HG02852 (cell line): ENCODE results near the gene ENPP7.

Experiments used
- ATAC-seq: cut with Tn5 transposase; IDR thresholded peaks from one replicate; pipeline ENCODE4 v1.9.1; 2021; ENCODE audit warnings: mild to moderate bottlenecking, moderate library complexity; ENCODE audit not compliant: unreplicated experiment

The ENPP7 gene, protein sequence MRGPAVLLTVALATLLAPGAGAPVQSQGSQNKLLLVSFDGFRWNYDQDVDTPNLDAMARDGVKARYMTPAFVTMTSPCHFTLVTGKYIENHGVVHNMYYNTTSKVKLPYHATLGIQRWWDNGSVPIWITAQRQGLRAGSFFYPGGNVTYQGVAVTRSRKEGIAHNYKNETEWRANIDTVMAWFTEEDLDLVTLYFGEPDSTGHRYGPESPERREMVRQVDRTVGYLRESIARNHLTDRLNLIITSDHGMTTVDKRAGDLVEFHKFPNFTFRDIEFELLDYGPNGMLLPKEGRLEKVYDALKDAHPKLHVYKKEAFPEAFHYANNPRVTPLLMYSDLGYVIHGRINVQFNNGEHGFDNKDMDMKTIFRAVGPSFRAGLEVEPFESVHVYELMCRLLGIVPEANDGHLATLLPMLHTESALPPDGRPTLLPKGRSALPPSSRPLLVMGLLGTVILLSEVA

GRCh38 chr17:79730769-79731483 lies at the start of gene ENPP7:
Gene ENPP7, plus strand, starts transcription at chr17:79730943. Its CDS starts 197 bp downstream, at chr17:79731140.
- no peak for ATAC-seq

DNA sequence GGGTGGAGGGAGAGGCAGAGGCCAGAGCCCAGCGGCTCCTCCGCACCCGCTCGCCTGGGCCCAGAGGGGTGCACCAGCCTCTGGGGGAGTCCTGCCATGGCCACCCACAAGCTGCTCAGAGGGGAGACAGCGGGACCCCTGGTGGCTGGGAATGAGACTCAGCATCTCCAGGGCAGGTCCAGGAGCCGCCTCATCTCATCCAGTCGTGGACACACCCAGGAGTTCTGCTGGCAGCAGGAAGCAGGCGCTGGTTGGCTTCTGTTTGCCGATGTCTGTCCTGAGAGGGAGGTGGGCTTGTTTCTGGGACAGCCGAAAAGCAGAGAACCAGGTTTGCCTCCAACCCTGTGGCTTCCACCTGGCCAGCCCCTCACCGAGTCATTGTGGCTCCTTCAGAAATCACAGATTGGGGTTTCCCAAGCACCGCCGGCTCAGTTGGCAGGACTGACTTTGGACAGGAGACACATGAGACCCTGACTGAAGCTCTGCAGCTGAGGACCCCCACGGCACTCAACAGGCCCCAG lies 49.6 kb upstream of the ENPP7 start:
- no peak for ATAC-seq

- ATAC-seq, result no peak
Measured at GRCh38 chr17:79681628-79682261, 49.0 kb upstream of the ENPP7 start.

GRCh38 chr17:79683365-79683764 lies 47.4 kb upstream of the ENPP7 start:
- no peak for ATAC-seq

DNA sequence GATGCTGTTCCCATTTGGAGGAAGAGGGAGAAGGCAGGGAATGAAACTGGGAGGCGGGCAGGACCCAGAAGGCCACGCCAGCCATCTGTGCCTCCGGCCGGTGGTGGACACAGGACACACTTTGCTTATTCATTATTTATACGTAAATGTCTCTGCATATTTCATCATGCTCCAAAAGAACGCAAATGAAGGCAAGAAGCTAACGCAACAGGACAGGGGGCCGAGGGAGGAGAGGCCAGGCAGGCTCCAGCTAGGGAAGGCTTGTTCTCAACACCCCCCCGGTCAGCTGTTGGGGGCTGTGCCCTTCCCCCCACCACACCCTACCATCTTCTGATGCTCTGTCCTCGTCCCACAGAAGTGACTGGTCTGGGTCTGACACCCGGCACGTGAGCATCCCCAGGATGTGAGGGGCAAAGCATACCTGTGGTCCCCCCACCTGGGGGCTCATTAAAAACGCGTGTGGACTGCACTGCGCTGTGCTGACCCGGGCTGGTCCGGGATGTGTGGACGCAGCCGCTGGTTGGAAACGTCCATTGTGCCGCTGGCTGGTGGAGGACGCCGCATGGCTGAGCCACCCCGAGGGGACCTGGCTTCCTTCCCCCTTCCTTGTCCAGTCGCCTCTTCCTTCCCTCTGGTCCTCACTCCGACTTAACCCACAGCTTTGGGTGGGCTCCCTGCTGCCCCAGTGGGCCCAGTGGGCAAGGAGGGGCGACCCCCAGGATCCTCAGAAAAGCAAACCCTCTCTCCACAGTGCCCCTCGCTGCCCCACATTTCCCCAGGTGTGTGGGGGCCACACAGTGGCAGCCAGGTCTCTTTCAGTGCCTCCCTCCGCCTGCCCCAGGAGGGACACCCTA lies 46.4 kb upstream of the ENPP7 start:
- ATAC-seq, result no peak

DNA sequence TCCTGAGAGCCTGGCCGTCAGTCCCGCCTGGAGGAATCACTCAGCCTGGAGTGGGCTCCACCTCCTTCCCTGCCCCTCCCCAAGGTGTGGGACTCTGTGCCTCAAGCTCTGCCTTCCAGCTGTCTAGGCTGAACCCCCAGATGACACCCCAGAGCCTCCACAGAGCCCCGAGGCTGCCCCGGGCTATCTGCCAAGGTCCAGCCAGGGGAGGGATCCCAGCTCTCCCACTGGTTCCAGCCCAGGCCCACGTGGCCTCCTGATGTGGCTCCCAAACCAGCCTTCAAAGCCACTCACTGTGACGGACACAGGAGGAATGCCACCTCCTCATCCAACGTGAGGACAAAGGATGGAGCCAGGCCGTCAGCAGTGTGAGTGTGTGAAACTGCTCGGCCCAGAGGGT lies 45.6 kb upstream of the ENPP7 start:
- no peak for ATAC-seq

- ATAC-seq, result no peak
Measured at GRCh38 chr17:79686476-79686875, 44.3 kb upstream of the ENPP7 start.

DNA sequence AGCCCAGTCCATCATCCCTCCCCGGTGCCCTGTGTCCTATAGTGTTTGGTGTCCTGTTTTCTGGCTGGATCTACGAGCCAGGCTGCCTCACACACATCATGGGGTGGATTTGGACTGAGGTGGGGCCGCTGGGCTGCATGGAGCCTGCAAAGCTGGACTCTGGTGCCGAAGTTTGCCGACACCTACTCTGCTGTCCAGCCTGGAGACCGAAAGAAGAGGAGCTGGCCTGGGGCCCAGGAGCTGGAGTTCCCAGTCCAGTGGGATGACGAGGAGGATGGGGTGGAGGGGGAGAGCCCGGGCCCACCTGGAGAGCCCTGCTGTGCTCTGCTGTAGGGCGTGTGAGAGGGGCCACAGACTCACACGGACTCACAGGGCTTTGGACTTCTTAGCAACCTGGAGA lies 40.3 kb upstream of the ENPP7 start:
- ATAC-seq, result no peak

DNA sequence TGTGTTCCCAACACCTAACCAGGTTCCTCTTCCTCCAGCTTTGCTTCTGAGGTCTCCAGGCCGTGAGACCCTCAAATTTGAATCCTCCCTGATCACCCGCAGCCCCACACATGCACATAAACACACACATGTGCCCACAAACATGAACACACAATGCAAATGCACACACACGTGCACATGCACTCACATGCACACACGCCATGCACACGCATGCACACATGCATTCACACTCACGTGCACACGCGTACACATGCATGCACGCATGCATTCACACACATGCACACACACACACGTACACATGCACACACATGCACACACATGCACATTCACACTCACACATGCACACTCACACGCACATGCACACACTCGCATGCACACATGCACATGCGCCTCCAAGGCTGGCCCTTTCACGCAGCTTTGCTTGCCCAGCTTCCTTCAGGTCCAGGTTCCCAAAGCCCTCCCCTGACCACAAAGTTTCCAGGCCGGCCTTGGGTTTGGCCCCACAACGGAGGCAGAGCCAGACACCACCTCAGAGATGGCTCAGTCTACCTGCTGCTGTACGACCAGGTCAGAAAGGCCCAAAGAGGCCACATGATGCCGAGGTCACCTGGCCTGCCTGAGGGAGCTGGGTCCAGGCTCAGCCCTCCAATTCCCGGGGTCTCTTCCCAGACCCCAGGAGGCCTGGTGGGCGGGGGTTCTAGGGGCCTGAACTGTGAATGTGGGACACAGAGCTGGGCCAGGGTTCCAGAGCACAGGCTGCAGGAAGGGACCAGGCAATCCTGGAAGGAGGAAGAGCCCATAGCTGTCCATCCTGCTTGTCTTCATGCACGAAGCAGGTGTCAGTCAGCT lies 39.5 kb upstream of the ENPP7 start:
- no peak for ATAC-seq

DNA sequence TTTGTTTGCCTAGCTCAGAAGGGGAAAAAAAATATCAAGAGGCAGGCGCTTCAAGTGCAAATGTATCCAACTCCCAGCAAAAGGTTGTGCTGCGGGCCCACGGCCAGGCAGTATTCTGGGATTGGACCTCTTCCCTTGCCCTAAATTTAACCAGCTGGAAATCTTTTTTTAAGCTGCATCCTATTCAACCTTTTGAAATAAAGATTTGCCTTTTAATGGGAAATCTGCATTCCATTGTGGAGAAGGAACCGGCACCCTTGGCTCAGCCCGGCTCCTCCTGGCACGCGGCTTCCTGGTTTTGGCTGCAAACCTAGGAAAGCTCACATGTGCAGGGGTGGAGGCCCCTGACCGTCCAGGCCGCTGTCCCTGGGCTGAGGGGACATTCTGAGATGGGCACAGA lies 38.8 kb upstream of the ENPP7 start:
- no peak for ATAC-seq

DNA sequence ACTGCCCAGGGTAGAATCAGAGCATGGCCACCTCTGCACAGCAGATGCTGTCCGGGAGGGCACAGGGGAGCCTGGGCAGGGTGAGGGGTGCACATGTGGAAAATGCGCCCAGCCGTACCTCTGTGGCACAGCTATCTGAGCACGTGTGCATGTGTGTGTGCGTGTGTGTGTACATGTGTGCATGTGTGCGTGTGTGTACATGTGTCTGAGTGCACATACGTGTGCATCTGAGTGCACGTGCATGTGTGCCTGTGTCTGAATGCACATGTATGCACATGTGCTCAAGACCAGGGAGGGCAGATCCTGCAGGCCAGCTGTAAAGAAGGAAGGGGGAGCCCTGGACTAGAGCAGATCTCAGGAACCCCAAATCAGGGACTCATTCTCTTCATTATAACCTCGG lies 37.3 kb upstream of the ENPP7 start:
- ATAC-seq, result no peak

- ATAC-seq, result no peak
Measured at GRCh38 chr17:79695293-79695790, 35.4 kb upstream of the ENPP7 start.

DNA sequence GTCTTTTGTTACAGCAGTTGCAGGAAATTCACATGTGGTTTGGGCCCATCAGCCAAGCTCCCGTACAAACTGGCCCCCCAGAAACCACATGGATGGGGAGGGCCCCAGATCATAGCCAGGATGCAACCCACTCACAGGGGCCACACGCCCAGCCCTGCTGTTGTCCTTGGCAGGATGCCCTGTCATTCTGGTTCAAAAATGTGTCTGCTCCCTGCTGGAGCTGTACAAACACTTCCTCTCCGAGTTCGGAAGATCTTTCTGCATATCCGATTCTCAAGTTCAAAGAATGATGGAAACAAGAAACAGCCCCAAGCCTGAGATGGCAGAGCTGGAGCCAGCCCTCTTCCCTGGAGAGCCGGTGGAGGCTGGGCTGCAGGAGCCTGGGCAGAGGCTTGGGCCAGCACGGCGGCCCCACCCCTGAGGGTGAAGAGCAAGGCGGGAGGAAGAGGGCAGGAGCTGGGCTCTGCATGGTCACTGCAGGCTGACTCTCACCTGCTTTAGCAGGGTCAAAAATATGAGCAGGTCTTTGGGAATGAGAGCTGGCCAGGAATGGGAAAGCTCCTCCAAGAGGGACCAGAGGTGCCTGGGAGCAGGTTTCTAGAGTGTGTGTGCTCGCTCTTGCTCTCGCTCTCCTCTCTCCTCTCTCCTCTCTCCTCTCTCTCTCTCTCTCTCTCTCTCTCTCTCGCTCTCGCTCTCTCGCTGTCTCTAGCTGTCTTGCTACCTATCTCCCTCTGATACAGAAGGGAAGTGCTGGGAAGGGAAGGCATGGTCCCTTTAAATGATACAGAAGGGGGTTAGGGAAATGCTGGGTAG lies 34.7 kb upstream of the ENPP7 start:
- no peak for ATAC-seq

- ATAC-seq, result no peak
Measured at GRCh38 chr17:79696610-79696982, 34.1 kb upstream of the ENPP7 start.

DNA sequence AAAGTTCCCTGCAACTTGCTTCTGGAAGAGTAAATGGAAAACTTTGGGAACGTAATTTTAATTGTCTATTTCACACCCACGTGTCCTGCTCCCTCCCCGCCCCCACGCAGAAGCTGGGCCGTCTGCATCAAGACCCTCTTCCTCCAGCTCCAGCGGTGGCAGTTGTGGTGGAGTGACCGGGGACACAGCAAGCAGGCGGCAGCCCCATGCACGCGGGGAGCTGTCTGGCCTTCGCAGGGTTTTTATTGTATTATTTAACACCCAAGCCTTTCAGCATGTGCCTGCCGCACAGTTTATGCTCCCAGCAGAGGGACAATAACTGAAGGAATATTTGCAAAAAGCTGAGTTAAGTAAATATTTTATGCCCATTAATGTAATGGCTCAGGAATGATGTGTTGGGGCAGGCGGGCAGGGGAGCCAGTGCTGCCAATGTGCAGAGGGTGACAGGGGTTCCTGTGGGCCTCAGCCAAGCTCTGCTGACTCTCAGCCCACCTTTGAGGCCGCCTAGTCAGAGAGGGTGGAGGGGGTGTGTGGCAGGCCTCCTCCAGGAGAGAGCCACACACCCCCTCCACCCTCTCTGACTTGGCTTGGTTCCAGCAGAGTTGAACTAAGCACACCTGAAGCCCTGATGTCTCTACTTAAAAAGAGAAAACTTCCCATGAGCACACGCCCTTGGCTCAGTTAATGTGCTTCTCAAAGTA lies 32.4 kb upstream of the ENPP7 start:
- ATAC-seq, result no peak

DNA sequence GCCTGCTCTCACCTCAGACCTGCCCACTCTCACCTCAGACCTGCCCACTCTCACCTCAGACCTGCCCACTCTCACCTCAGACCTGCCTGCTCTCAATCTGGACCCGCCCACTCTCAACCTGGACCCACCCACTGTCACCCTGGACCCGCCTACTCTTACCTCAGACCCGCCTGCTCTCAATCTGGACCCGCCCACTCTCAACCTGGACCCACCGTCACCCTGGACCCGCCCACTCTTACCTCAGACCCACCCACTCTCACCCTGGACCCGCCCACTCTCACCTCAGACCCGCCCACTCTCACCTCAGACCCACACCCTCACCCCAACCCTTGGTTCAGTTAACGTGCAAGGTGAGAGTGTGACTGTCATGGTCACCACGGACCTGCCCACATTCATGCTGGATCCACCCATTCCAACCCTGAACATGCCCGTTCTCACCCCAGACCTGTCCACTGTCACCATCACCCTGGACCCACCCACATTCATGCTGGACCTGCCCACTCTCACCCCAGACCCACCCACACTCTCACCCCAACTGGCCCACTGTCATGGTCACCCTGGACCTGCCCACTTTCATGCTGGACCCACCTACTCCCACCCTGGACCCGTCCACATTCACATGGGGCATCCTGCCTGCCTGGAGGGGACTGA lies 31.2 kb upstream of the ENPP7 start:
- ATAC-seq, result no peak

GRCh38 chr17:79700592-79700991 lies 30.2 kb upstream of the ENPP7 start:
- no peak for ATAC-seq

DNA sequence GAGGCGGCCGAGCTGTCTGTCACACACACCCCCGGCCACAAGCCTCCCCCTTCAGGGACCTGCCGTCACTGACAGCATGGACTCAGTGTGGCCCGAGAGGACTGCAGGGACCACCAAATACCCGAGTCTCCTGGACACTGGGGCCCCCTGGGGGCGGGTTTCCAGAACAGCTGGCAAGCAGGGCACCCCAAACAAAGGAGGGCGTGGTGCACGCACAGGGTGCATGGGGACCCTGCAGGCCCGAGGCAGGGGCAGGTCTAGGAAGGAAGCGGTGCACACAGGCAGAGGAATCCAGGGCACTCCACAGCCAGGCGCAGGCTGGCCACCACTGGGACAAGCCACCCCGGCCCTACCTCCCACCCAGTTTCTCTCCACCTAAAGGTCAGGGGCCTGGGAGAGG lies 28.7 kb upstream of the ENPP7 start:
- ATAC-seq, result no peak
